GM21367 (cell line): ENCODE data around the gene MRFAP1.
"Not testable (repeated sequence)": the region's sequence is repeated elsewhere in the genome, so short reads cannot be mapped to it uniquely, and the experiment has no call there.

Experiments used
- ATAC-seq: cut with Tn5 transposase; IDR thresholded peaks from one replicate; pipeline ENCODE4 v1.9.1; 2021; ENCODE audit not compliant: unreplicated experiment

MRFAP1 gene

DNA sequence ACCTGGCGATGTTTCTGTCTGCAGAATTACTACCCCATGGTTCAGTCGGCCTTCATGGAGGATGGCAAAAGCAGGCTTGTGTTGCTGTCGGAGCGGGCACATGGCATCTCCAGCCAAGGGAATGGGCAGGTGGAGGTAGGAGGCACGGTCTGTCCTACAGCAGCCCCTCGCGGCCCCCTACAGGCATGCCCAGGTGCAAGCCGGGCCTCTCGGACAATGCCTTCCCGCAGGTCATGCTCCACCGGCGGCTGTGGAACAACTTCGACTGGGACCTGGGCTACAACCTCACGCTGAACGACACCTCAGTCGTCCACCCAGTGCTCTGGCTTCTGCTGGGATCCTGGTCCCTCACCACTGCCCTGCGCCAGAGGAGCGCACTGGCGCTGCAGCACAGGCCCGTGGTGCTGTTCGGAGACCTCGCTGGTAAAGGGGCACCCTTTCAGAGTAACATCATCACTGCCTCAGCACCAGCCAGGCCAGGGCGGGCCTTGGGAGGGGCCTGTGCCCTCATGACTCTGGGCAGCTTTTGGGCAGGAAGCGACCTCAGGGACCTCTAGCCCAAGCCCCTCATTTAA, 29.5 kb upstream of the MRFAP1 start:
- no peak for ATAC-seq

GRCh38 chr4:6612961-6613675, 27.4 kb upstream of the MRFAP1 start:
- no peak for ATAC-seq

DNA sequence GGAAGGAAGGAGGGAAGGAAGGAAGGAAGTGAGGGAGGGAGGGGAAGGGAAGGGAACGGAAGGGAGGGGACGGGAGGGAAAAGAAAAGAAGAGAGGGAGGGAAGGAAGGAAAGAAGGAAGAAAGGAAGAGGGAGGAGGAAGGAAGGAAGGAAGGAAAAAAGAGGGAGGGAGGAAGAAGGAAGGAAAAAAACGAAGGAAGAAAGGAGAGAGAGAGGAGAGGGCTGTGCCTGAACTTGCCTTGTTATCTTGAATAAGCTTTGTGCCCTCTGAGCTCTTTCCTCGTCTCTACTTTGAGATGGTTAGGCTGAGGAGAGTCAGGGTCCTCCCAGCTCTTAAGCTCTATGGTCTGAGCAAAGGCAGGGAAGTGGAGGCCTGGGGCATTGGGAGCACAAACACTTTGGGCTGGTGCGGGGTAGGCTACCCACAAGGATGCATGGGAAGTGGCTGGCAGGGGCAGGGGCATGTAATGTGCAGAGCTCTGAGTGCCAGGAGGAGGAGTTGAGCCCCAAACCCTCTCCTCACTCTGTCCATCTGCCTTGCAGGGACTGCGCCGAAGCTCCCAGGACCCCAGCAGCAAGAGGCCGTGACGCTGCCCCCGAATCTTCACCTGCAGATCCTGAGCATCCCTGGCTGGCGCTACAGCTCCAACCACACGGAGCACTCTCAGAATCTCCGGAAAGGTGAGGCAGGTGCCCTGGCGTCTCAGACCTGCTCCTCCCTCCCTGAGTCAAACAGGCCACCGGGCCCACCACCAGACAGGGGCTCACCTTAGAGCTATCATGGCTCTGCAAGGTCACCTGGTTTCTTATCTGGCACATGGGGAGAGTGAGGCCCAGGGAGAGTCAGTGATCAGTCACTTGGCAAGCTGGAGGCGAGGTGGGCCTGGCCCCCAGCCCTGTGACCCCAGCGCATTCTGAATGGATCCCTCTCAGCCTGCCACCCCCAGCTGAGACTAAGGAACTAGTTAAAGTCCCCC, 26.5 kb upstream of the MRFAP1 start:
- no peak for ATAC-seq

DNA sequence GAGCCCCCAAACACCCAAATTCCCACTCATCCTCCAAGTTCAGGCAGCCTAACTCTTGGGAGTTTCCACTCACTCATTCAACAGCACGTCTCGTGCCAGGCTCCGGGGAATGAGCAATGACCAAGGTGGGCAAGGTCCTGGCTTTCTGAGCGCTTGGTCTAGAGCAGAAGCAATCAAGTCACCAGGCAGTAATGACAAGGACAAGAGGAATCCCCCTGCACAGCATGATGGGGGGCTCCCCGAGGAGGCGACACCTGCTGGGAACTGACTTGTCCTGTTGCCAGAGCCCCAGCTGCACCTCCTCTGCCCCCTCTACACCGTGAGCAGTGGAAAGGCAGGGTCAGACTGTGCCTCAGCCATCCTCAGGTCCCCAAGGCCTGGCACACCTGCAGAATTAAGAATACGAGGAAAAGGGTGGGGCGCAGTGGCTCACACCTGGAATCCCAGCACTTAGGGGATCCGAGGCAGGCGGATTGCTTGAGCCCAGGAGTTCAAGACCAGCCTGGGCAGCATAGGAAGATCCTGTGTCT, 25.7 kb upstream of the MRFAP1 start:
- ATAC-seq = no peak

DNA sequence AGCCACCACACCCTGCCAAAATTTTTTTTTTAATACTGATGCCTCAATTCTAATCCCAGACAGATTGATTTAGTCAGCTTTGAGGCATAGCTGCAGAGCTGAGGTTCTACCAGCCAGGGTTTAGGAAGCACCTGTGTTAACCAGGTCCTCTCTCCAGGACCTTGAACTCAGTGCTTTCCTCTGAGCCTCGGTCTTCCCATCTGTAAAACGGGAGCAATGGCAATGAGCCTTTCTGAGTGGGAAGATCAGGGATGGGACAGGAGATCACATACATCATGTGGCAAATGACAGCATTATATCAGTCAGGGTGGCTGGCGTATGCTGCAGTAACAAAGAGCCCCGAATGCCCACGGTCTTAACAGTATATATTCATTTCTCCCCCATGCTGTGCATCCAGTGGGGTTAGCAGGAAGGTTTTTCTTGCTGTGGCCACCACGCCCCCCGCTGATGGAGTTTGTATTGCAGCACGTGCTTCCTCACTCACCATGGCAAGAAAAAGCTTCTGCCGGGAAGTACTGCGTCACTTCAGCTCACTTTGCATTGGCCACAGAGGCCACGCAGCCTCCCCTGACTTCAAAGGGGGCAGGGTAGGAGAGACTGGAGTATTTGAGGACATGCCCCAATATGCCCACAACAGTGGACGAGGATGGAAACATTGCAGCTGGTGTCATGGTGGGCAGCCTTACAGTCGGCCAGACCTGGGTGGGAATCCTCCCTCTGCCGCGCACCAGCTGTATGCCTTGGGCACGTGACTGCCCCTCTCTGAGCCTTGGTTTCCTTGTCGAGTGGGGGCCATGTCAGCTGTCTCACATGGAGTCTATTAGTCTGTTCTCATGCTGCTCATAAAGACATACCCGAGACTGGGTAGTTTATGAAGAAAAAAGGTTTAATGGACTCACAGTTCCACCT, 24.1 kb upstream of the MRFAP1 start:
- no peak for ATAC-seq

- no peak for ATAC-seq
These were observed 23.2 kb upstream of the MRFAP1 start for GRCh38 chr4:6617246-6617645.

DNA sequence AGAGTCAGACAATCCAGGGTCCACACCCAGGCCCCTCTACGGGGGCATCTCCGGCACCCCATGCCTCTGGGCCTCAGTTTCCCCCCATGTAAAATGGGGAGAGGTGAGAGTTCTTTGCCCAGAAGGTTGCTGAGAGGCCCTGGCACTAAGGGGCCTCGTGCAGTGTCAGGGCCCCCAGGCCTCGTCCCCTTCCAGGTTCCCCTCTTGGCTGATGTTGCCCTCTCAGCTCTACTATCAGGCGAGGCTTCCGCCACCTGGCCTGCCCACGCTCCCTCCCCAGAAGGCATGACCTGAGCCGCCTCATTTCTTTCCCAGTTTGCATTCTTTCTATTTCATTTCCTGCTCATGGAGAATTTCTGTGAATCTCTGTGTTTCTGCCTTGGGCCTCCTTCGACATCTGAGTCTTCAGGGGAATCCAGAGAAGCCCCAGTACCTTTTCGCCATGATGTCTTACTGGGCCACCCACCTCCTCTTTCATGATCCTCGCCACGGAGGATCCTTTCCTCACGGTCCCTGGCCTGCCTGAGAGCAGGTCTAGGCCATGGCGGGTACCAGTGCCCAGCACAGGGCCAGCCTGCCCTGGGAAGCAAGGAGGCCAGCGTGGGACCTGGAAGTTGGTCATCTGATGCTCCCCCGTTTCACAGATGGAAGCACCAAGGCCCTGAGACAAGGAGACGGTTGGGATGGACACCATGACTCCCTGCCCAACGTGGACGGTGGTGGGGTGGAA, 21.9 kb upstream of the MRFAP1 start:
- ATAC-seq = no peak

DNA sequence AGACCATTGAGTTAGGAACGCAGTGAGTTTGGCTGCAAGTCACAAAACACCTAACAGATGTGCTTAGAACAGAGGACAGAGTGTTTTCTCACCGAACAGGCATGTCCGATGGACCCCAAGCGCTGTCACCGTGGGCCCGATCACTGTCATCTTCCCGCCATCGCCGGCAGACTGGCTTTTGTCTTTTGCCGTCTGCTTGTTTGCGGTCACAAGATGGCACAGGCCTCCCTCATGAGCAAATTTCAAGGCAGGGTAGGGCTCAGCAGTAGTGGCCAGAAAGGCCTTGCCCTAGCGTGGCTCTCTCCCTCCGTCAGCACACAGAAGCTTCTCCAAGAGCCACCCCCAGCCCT, 21.4 kb upstream of the MRFAP1 start:
- ATAC-seq = no peak

DNA sequence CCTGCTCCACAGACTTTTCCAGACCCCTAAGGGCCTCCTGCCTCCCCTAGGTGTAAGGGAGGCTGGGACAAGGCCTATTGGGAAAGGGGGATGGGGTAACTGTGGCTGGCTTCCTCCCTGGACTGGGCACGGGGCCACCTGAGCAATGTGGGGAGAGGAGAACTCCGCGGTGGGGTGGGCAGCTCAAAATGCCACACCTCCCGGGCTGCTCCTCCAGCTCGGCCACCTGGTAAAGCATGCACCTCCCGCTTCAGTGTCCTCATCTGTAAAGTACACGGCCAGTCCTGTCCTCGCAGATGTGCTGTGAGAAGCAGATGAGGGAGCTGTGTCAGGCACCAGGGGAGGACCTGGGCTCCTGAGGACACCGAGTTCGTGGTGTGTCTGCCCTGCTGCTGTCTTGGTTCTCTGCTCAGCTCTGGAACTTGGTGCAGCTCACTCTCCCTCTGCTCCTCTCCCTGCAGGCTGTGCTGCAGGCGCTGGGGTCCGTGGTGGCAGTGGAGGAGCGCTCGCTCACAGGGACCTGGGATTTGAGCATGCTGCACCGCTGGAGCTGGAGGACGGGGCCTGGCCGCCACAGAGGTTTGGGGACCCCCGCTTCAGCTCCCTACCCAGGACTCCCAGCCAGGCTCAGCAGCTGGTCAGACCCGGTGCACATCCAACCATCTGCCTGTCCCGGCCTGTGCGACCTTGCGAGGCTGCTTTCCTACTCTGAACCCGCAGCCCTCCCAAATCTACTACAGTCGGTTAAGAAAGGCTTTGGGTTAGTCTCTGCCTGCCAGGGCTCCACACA, 20.8 kb upstream of the MRFAP1 start:
- ATAC-seq = no peak

GRCh38 chr4:6620296-6620695, 20.2 kb upstream of the MRFAP1 start:
- no peak for ATAC-seq

DNA sequence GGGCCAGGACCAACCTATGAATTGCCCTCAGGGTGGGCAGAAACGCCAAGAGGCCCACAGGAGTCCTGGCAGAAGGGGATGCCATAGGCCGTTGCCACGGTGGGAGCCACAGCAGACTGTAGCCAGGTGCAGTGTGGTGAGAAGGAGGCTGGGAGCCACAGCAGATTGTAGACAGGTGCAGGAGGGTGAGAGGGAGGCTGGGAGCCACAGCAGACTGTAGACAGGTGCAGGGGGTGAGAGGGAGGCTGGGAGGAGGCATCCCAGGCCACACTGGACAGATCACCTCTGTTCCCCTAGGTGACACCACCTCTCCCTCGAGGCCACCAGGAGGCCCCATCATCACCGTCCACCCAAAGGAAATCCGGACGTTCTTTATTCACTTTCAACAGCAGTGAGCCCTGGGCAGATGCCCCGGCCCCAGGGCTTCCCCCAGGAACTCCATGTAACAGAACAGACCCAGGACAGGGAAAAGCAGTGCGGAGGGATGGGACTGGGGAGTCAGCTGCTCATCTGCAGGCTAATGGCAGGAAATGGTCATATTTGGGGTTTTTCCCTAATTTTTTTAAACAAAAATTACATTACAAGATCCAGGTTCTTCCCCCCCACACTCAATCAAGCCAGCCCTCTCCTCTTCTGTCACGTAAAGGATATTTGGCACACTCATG, 19.5 kb upstream of the MRFAP1 start:
- ATAC-seq = no peak

GRCh38 chr4:6621556-6621927, 18.9 kb upstream of the MRFAP1 start:
- no peak for ATAC-seq

- no peak for ATAC-seq
These were observed 17.7 kb upstream of the MRFAP1 start for GRCh38 chr4:6622744-6623143.

- no peak for ATAC-seq
These were observed 15.2 kb upstream of the MRFAP1 start for GRCh38 chr4:6625256-6625655.

DNA sequence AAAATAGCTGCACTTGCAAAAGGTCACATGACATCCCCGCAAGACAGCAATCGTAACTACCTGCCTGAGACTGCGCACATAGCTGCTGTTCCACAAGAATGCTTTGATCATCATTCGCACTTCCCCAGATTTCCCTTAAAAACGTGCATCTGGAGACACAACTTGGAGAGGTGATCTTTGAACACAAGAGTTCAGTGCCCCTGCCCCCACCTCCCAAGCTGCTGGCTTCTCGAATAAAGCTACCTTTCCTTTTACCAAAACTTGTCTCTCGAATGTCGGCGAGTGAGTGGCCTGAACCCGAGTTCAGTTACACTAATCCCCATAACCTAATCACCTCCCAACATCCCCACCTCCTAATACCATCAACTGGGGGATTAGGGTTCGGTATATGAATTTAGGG, 14.4 kb upstream of the MRFAP1 start:
- ATAC-seq = no peak

DNA sequence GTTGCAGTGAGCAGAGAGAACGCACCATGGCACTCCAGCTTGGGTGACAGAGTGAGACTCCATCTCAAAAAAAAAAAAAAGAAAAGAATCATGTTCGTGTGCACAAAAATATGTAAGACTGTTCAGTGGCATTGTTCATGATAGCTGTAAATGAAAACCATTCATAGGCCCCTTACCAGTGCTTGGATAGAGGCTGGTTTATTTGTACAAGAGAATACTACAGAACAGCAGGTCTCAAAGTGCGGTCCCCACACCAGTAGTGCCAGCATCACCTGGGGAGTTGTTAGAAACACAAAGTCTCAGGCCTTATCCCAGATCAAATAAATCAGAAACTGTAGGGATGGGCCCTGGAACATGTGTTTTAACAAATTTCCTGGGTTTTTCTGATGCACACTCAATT, 12.7 kb upstream of the MRFAP1 start:
- no peak for ATAC-seq

DNA sequence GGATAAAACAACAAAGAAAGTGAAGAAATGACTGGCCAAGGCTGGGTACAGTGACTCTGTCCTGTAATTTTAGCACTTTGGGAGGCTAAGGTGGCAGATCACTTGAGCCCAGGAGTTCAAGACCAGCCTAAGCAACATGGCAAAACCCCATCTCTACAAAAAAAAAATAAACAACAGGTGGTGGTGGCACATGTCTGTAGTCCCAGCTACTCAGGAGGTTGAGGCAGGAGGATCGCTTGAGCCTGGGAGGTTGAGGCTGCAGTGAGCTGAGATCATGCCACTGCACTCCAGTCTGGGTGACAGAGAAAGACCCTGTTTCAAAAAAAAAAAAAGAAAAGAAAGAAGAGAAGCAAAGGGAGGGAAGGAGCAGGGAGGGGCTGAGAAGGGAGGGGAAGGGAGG, 12.0 kb upstream of the MRFAP1 start:
- ATAC-seq = not testable (repeated sequence)

DNA sequence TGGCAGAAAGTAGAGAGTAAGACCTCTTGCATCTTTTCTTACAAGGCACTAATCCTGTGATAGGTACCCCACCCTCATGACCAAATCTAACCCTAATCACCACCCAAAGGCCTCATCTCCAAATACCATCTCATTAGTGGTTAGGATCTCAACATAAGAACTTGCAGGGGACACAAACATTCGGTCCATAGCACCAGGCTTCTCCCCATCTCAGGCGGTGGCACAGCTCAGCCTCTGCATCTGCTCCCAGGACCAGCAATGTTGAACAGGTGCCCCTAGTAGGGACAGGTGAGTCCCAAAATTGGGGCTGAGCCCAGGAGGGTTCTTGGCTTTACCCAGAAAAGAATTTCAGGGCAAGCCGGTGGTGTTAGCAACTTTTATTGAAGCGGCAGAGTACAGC, 8.4 kb upstream of the MRFAP1 start:
- no peak for ATAC-seq
